Stimulated activated CD8-positive, alpha-beta memory T cell treated with anti-CD3 and anti-CD28 coated beads, Interleukin-4, amount 100 ng/mL, for 48 hours (primary cell): Measurements from ENCODE around the gene PSMC2.
"Not testable (repeated sequence)": the region's sequence is repeated elsewhere in the genome, so short reads cannot be mapped to it uniquely, and the experiment has no call there.

Source experiments
- DNase-seq: peaks from one replicate; pipeline ENCODE4 v3.0.0-alpha.2; 2020

The PSMC2 gene

GRCh38 chr7:103379270-103379975 is 32.0 kb downstream of the PSMC2 start:
- DNase-seq = no peak

GRCh38 chr7:103380395-103381191 is 33.1 kb downstream of the PSMC2 start:
- no peak for DNase-seq

- no peak for DNase-seq
Measured at GRCh38 chr7:103381280-103382031, 34.0 kb downstream of the PSMC2 start.

GRCh38 chr7:103382032-103382402 is 34.6 kb downstream of the PSMC2 start:
- no peak for DNase-seq

GRCh38 chr7:103387242-103387641 is 39.8 kb downstream of the PSMC2 start:
- DNase-seq = no peak

GRCh38 chr7:103388469-103389140 is 41.2 kb downstream of the PSMC2 start:
- no peak for DNase-seq

- DNase-seq = no peak
Measured at GRCh38 chr7:103389263-103389662, 41.8 kb downstream of the PSMC2 start.

- DNase-seq = no peak
Measured at GRCh38 chr7:103391150-103391549, 43.7 kb downstream of the PSMC2 start.

GRCh38 chr7:103391976-103392375 is 44.5 kb downstream of the PSMC2 start:
- no peak for DNase-seq

- DNase-seq = no peak
Measured at GRCh38 chr7:103394566-103394965, 47.1 kb downstream of the PSMC2 start.

GRCh38 chr7:103395071-103395470 is 47.6 kb downstream of the PSMC2 start:
- no peak for DNase-seq

- no peak for DNase-seq
Measured at GRCh38 chr7:103396471-103396870, 49.0 kb downstream of the PSMC2 start.

- no peak for DNase-seq
Measured at GRCh38 chr7:103398483-103399127, 51.2 kb downstream of the PSMC2 start.

- DNase-seq = not testable (repeated sequence)
Measured at GRCh38 chr7:103399687-103400086, 52.2 kb downstream of the PSMC2 start.

- not testable (repeated sequence) for DNase-seq
Measured at GRCh38 chr7:103405789-103406613, 58.6 kb downstream of the PSMC2 start.

- DNase-seq = no peak
Measured at GRCh38 chr7:103412151-103412550, 64.7 kb downstream of the PSMC2 start.

- DNase-seq = no peak
Measured at GRCh38 chr7:103413407-103413806, 66.0 kb downstream of the PSMC2 start.

- DNase-seq = no peak
Measured at GRCh38 chr7:103418241-103418640, 70.8 kb downstream of the PSMC2 start.
